Body of pancreas (tissue), 4 donors: ENCODE results near the gene C11orf91. TPM values are rescaled to one million over a fixed set of nuclear protein-coding genes. Genes with fewer than 3 reads are reported as not detected.

Source experiments
- ATAC-seq: fragments of 150-250 bp; one replicate; pipeline ENCODE4 v1.9.1; 2016
- DNase-seq, 4 donors: peaks; one replicate each; pipeline ENCODE4 v3.0.0-alpha.2; 2019
- H3K27ac ChIP-seq, 4 donors: fragments of 200-600 bp; sonication (generic); 1 replicate in 3 of 4; 2 replicates in 1 of 4; pipeline versions ENCODE4 v1.5.1 to v1.6.1; 2016 to 2019; ENCODE audit warnings: mild to moderate bottlenecking in 1 of 4, mixed read lengths in 1 of 4, moderate library complexity in 1 of 4
- H3K27me3 ChIP-seq, 2 donors: fragments of 200-600 bp; sonication (generic); one replicate each; pipeline ENCODE4 v1.6.0; 2016; ENCODE audit warnings: mild to moderate bottlenecking in 1 of 2
- H3K36me3 ChIP-seq, 2 donors: fragments of 200-600 bp; sonication (generic); replicated peaks in 1 of 2; 2 replicates each; pipeline ENCODE4 v1.5.1; 2016; ENCODE audit warnings: low read depth in 2 of 2; ENCODE audit not compliant: insufficient read depth in 1 of 2
- H3K4me1 ChIP-seq: fragments of 200-600 bp; sonication (generic); one replicate; pipeline ENCODE4 v1.6.0; 2016
- H3K4me3 ChIP-seq, 2 donors: fragments of 200-600 bp; sonication (generic); 1 replicate in 1 of 2; 2 replicates in 1 of 2; pipeline ENCODE4 v1.5.1; 2016 to 2019
- H3K9me3 ChIP-seq, 3 donors: fragments of 200-600 bp; sonication (generic); 1 replicate in 2 of 3; 2 replicates in 1 of 3; pipeline ENCODE4 v1.5.1; 2016
- CTCF ChIP-seq, 7 experiments: fragments of 450-650 bp in 4 of 7; fragments of 200-600 bp in 3 of 7; sonication (generic) in 3 of 7; IDR thresholded peaks; one replicate each; pipeline ENCODE4 v1.5.1; 2016 to 2019; ENCODE audit warnings: antibody characterized with exemption in 7 of 7
- POLR2A ChIP-seq, 3 donors: fragments of 450-650 bp; IDR thresholded peaks; one replicate each; pipeline ENCODE4 v1.6.1; 2016; ENCODE audit warnings: antibody characterized with exemption in 3 of 3, mild to moderate bottlenecking in 2 of 3
- WGBS, 2 donors: methylation state at CpG; one replicate each; pipeline ENCODE4 v1.1.5; 2017; 5-methylcytosine and 5-hydroxymethylcytosine counted together
- intact Hi-C: fragments of 100-400 bp; cut with DNase I; formaldehyde crosslinking; loops from one replicate; pipeline ENCODE4 v1.15.1; 2023
- total RNA-seq, 2 donors: library from RNA; depleted of rRNA; stranded (reverse); fragments of >200 nt; gene quantifications; one replicate each; pipeline ENCODE4 v1.1.0, GENCODE V29; 2016

The C11orf91 gene
- total RNA-seq, 2 donors from 2014 or later, result not detected

- 71 to 78% methylated on average over 3 of the region's 3 CpGs for WGBS, 2 donors
- DNase-seq (no peak), ATAC-seq (no peak)
- Histone ChIP-seq H3K36me3 (no peaks in the 10 kb centered on the region), H3K9me3 (no peaks in the 10 kb centered on the region), H3K27me3 (no peaks in the 10 kb centered on the region), H3K4me1 (no peaks in the 10 kb centered on the region), H3K27ac (no peak overlapping the region), H3K4me3 (no peak overlapping the region)
- TF ChIP-seq POLR2A (IDR thresholded peaks at IDR 0.05) (no peak), CTCF (IDR thresholded peaks at IDR 0.05) (no peak)
- intact Hi-C loops, result no loop called here
Observed at GRCh38 chr11:33657757-33658156, 42.9 kb downstream of the C11orf91 start.

- H3K4me3 ChIP-seq, result no peak overlapping the region
- H3K27me3 ChIP-seq, result no peaks in the 10 kb centered on the region
- H3K4me1 ChIP-seq, result no peaks in the 10 kb centered on the region
- no peaks in the 10 kb centered on the region for H3K9me3 ChIP-seq
- DNase-seq (no peak), ATAC-seq (no peak)
- TF ChIP-seq CTCF (IDR thresholded peaks at IDR 0.05) (no peak), POLR2A (IDR thresholded peaks at IDR 0.05) (no peak)
- intact Hi-C loops, result no loop called here
- 79 to 81% methylated on average over 7 of the region's 7 CpGs for WGBS, 2 donors
- H3K36me3 ChIP-seq, result no peaks in the 10 kb centered on the region
- no peak overlapping the region for H3K27ac ChIP-seq
Observed at GRCh38 chr11:33656768-33657167, 43.9 kb downstream of the C11orf91 start.

- DNase-seq, result no peak
- H3K27ac ChIP-seq, result no peak overlapping the region
- no peak overlapping the region for H3K4me3 ChIP-seq
- ATAC-seq, result no peak
- no peaks in the 10 kb centered on the region for H3K9me3 ChIP-seq
- TF ChIP-seq POLR2A (IDR thresholded peaks at IDR 0.05) (no peak), CTCF (IDR thresholded peaks at IDR 0.05) (no peak)
- no peaks in the 10 kb centered on the region for H3K27me3 ChIP-seq
- WGBS, 2 donors, result 79 to 83% methylated on average over 11 of the region's 11 CpGs
- H3K4me1 ChIP-seq, result no peaks in the 10 kb centered on the region
- intact Hi-C loops, result no loop called here
- no peaks in the 10 kb centered on the region for H3K36me3 ChIP-seq
Observed at GRCh38 chr11:33655842-33656600, 44.6 kb downstream of the C11orf91 start.

- no peaks in the 10 kb centered on the region for H3K27me3 ChIP-seq
- H3K4me3 ChIP-seq, result no peak overlapping the region
- no peaks in the 10 kb centered on the region for H3K36me3 ChIP-seq
- intact Hi-C loops, result no loop called here
- H3K4me1 ChIP-seq, result no peaks in the 10 kb centered on the region
- TF ChIP-seq CTCF (IDR thresholded peaks at IDR 0.05), result no peak
- TF ChIP-seq POLR2A (IDR thresholded peaks at IDR 0.05), result no peak
- H3K9me3 ChIP-seq, result no peaks in the 10 kb centered on the region
- WGBS, 2 donors, result 72 to 82% methylated on average over 6 of the region's 6 CpGs
- DNase-seq (no peak), ATAC-seq (no peak)
- H3K27ac ChIP-seq, result no peak overlapping the region
Observed at GRCh38 chr11:33654594-33654993, 46.0 kb downstream of the C11orf91 start.

- H3K4me1 ChIP-seq, result no peaks in the 10 kb centered on the region
- no peaks in the 10 kb centered on the region for H3K27me3 ChIP-seq
- DNase-seq (no peak), ATAC-seq (no peak)
- no peaks in the 10 kb centered on the region for H3K9me3 ChIP-seq
- TF ChIP-seq CTCF (IDR thresholded peaks at IDR 0.05) (no peak), POLR2A (IDR thresholded peaks at IDR 0.05) (no peak)
- H3K36me3 ChIP-seq, result no peaks in the 10 kb centered on the region
- no peak overlapping the region for H3K27ac ChIP-seq
- H3K4me3 ChIP-seq, result no peak overlapping the region
- WGBS, 2 donors, result 60 to 61% methylated on average over 3 of the region's 3 CpGs
- intact Hi-C loops, result no loop called here
Observed at GRCh38 chr11:33652930-33653329, 47.7 kb downstream of the C11orf91 start.
